OCI-LY3 (cell line): ENCODE data around the gene RELN.
A peak's percentile ranks its signal among the peaks of the same experiment; 100 is the strongest.

ENCODE experiments used
- H2AFZ ChIP-seq: fragments of 200-600, 300-600 bp; shearing (Covaris generic); 2 replicates; pipeline ENCODE4 v1.6.0; 2014; ENCODE audit warnings: antibody characterized with exemption, low read depth, low read length
- H3K27ac ChIP-seq: fragments of 200-600, 300-600 bp; sonication (generic); 2 replicates; pipeline ENCODE4 v1.5.1; 2014; ENCODE audit warnings: mild to moderate bottlenecking, low read length, moderate library complexity, mixed read lengths
- H3K27me3 ChIP-seq: fragments of 200-600, 300-600 bp; sonication (generic); 2 replicates; pipeline ENCODE4 v1.6.1; 2014; ENCODE audit warnings: low read depth, low read length, mixed read lengths
- H3K36me3 ChIP-seq: fragments of 200-600, 300-600 bp; sonication (generic); replicated peaks from 2 replicates; pipeline ENCODE3; 2014; ENCODE audit warnings: low read depth, low read length, mixed read lengths
- H3K4me1 ChIP-seq: fragments of 300-600, 200-600 bp; sonication (generic); 2 replicates; pipeline ENCODE4 v1.6.1; 2014; ENCODE audit warnings: low read length, mixed read lengths
- H3K4me2 ChIP-seq: fragments of 200-600, 300-600 bp; sonication (generic); 2 replicates; pipeline ENCODE4 v1.6.1; 2014; ENCODE audit warnings: low read length, mixed read lengths
- H3K4me3 ChIP-seq: fragments of 300-600, 200-600 bp; sonication (generic); 2 replicates; pipeline ENCODE4 v1.5.1; 2014; ENCODE audit warnings: antibody characterized with exemption, mild to moderate bottlenecking, low read length, moderate library complexity
- H3K79me2 ChIP-seq: fragments of 300-600, 200-600 bp; shearing (Covaris generic); 2 replicates; pipeline ENCODE4 v1.6.1; 2014; ENCODE audit warnings: mild to moderate bottlenecking, low read length, mixed read lengths
- H3K9ac ChIP-seq: fragments of 300-600, 200-600 bp; shearing (Covaris generic); 2 replicates; pipeline ENCODE4 v1.6.0; 2014; ENCODE audit warnings: mild to moderate bottlenecking, low read length, moderate library complexity
- H3K9me3 ChIP-seq: fragments of 200-600, 300-600 bp; shearing (Covaris generic); 2 replicates; pipeline ENCODE4 v1.6.1; 2014; ENCODE audit warnings: low read length, mixed read lengths; ENCODE audit not compliant: insufficient read depth
- H4K20me1 ChIP-seq: fragments of 200-600, 300-600 bp; sonication (generic); 2 replicates; pipeline ENCODE4 v1.6.1; 2016; ENCODE audit warnings: low read length, mixed read lengths; ENCODE audit not compliant: insufficient read depth
- CTCF ChIP-seq: fragments of 200-600, 300-600 bp; sonication (generic); IDR thresholded peaks from 2 replicates; pipeline ENCODE4 v1.5.1; 2014; ENCODE audit warnings: antibody characterized with exemption, low read length, low read depth
- EZH2phosphoT487 ChIP-seq: fragments of 200-600 bp; shearing (Covaris generic); IDR thresholded peaks from 2 replicates; pipeline ENCODE4 v1.6.1; 2018; ENCODE audit warnings: antibody characterized with exemption, mixed run types, low read depth

The RELN gene

GRCh38 chr7:103541947-103542346 is 447.5 kb downstream of the RELN start:
- no peaks in the 10 kb centered on the region for H4K20me1 ChIP-seq
- no peak overlapping the region for H2AFZ ChIP-seq
- H3K27me3 ChIP-seq, result peaks cover 4% of the 10 kb centered on the region; the same call in 1 of the 2 replicates
- no peak overlapping the region for H3K9ac ChIP-seq
- no peak overlapping the region for H3K4me3 ChIP-seq
- H3K4me2 ChIP-seq, result no peak overlapping the region
- H3K36me3 ChIP-seq, result no peaks in the 10 kb centered on the region
- no peaks in the 10 kb centered on the region for H3K9me3 ChIP-seq
- H3K4me1 ChIP-seq, result no peaks in the 10 kb centered on the region; the same call in 1 of the 2 replicates
- no peak overlapping the region for H3K27ac ChIP-seq
- TF ChIP-seq CTCF (no peak), EZH2phosphoT487 (no peak)
- no peaks in the 10 kb centered on the region for H3K79me2 ChIP-seq

- Histone ChIP-seq H3K27me3 (peaks cover 7% of the 10 kb centered on the region; the same call in 1 of the 2 replicates), H3K4me2 (no peak overlapping the region), H3K36me3 (no peaks in the 10 kb centered on the region), H3K27ac (no peak overlapping the region), H3K4me3 (no peak overlapping the region), H3K9ac (no peak overlapping the region), H2AFZ (0 out of 2 replicates have a peak overlapping the region, but pooled peaks have one; percentile 25), H3K79me2 (no peaks in the 10 kb centered on the region), H4K20me1 (no peaks in the 10 kb centered on the region), H3K4me1 (no peaks in the 10 kb centered on the region; the same call in 1 of the 2 replicates), H3K9me3 (no peaks in the 10 kb centered on the region)
- TF ChIP-seq CTCF (no peak), EZH2phosphoT487 (no peak)
Observed at GRCh38 chr7:103541026-103541425, 448.4 kb downstream of the RELN start.

GRCh38 chr7:103540338-103540737 is 449.1 kb downstream of the RELN start:
- no peaks in the 10 kb centered on the region for H4K20me1 ChIP-seq
- 0 out of 2 replicates have a peak overlapping the region, but pooled peaks have one; percentile 25 for H2AFZ ChIP-seq
- no peak overlapping the region for H3K9ac ChIP-seq
- H3K79me2 ChIP-seq, result no peaks in the 10 kb centered on the region
- H3K4me1 ChIP-seq, result no peaks in the 10 kb centered on the region; the same call in 1 of the 2 replicates
- TF ChIP-seq CTCF (no peak), EZH2phosphoT487 (no peak)
- H3K4me2 ChIP-seq, result no peak overlapping the region
- no peak overlapping the region for H3K4me3 ChIP-seq
- H3K36me3 ChIP-seq, result no peaks in the 10 kb centered on the region
- H3K27me3 ChIP-seq, result peaks cover 7% of the 10 kb centered on the region; the same call in 1 of the 2 replicates
- H3K9me3 ChIP-seq, result no peaks in the 10 kb centered on the region
- no peak overlapping the region for H3K27ac ChIP-seq

- no peaks in the 10 kb centered on the region for H3K36me3 ChIP-seq
- H3K27ac ChIP-seq, result no peak overlapping the region
- H3K27me3 ChIP-seq, result peaks cover 7% of the 10 kb centered on the region; the same call in 1 of the 2 replicates
- no peaks in the 10 kb centered on the region for H3K79me2 ChIP-seq
- no peaks in the 10 kb centered on the region for H3K9me3 ChIP-seq
- H4K20me1 ChIP-seq, result no peaks in the 10 kb centered on the region
- no peak overlapping the region for H3K4me2 ChIP-seq
- no peak for TF ChIP-seq EZH2phosphoT487
- no peak for TF ChIP-seq CTCF
- no peak overlapping the region for H3K4me3 ChIP-seq
- no peak overlapping the region for H2AFZ ChIP-seq
- no peaks in the 10 kb centered on the region; the same call in 1 of the 2 replicates for H3K4me1 ChIP-seq
- H3K9ac ChIP-seq, result no peak overlapping the region
Observed at GRCh38 chr7:103539875-103540274, 449.6 kb downstream of the RELN start.
